HepG2 (cell line): ENCODE measurements around the gene MDP1. TPM values are rescaled to one million over a fixed set of nuclear protein-coding genes. Genes with fewer than 3 reads are reported as not detected.
A peak's percentile ranks its signal among the peaks of the same experiment; 100 is the strongest.

Source experiments
- CCDC6 ChIP-seq: sonication (generic); formaldehyde crosslinking; IDR thresholded peaks from 2 replicates; pipeline ENCODE4 v1.8.1; 2022; ENCODE audit warnings: mild to moderate bottlenecking, missing genetic modification reagents, moderate library complexity
- CENPT ChIP-seq: sonication (generic); formaldehyde crosslinking; IDR thresholded peaks from 2 replicates; pipeline ENCODE4 v1.8.0; 2022; ENCODE audit warnings: low read depth, mild to moderate bottlenecking, moderate library complexity, missing genetic modification reagents
- GATAD2A ChIP-seq: IDR thresholded peaks from 2 replicates; pipeline ENCODE4 v1.6.1; 2016
- GZF1 ChIP-seq: sonication (generic); formaldehyde crosslinking; IDR thresholded peaks from 2 replicates; pipeline ENCODE4 v1.5.1; 2020; ENCODE audit warnings: mild to moderate bottlenecking, missing genetic modification reagents
- HDAC2 ChIP-seq: sonication (generic); formaldehyde crosslinking; IDR thresholded peaks from 2 replicates; pipeline ENCODE4 v1.4.0; 2020; ENCODE audit warnings: missing genetic modification reagents
- HHEX ChIP-seq: IDR thresholded peaks from 2 replicates; pipeline ENCODE4 v1.6.1; 2016; ENCODE audit warnings: control low read depth
- HNF4G ChIP-seq, 2 experiments: sonication (generic) in 1 of 2; formaldehyde crosslinking in 1 of 2; IDR thresholded peaks; 2 replicates each; pipeline versions ENCODE4 v1.4.0 to v1.6.1; 2011 to 2020; ENCODE audit warnings: borderline replicate concordance in 2 of 2, low read depth in 2 of 2, mild to moderate bottlenecking in 2 of 2, low read length in 1 of 2, missing genetic modification reagents in 1 of 2, moderate library complexity in 1 of 2
- MAFG ChIP-seq: sonication (generic); formaldehyde crosslinking; IDR thresholded peaks from 2 replicates; pipeline ENCODE4 v1.5.1; 2020; ENCODE audit warnings: mild to moderate bottlenecking, missing genetic modification reagents
- NFKB2 ChIP-seq: sonication (generic); formaldehyde crosslinking; IDR thresholded peaks from 2 replicates; pipeline ENCODE4 v1.4.0; 2020; ENCODE audit warnings: missing genetic modification reagents, borderline replicate concordance
- RFXANK ChIP-seq: IDR thresholded peaks from 2 replicates; pipeline ENCODE4 v1.6.1; 2016
- SMYD3 ChIP-seq: sonication (generic); formaldehyde crosslinking; IDR thresholded peaks from 2 replicates; pipeline ENCODE4 v1.8.1; 2023; ENCODE audit warnings: mild to moderate bottlenecking, missing genetic modification reagents
- ZNF761 ChIP-seq: sonication (generic); formaldehyde crosslinking; conservative IDR thresholded peaks from 2 replicates; pipeline ENCODE4 v1.4.0; 2020; ENCODE audit warnings: mild to moderate bottlenecking, missing genetic modification reagents
- polyA plus RNA-seq, 8 experiments: library from polyadenylated mRNA; depleted of rRNA in 3 of 8; stranded (reverse) in 7 of 8; unstranded in 1 of 8; fragments of >200 nt; fragmentation: Illumina TruSeq in 4 of 8; extraction: Trizol in 4 of 8; gene quantifications; 2 replicates each; pipeline versions ENCODE4 v1.2.1 to v1.2.3, GENCODE V29; 2011 to 2016; ENCODE audit warnings: low read depth in 4 of 8, missing spikeins in 1 of 8, mixed read lengths in 1 of 8; ENCODE audit not compliant: insufficient read depth in 1 of 8
- total RNA-seq, 5 experiments: library from RNA; depleted of rRNA; stranded (reverse); fragments of >200 nt; fragmentation: Illumina TruSeq; extraction: Trizol; gene quantifications; 2 replicates each; pipeline ENCODE4 v1.2.3, GENCODE V29; 2016; ENCODE audit warnings: low read depth in 1 of 5
- TF ChIP-seq, protein P1 (sequence below): sonication (generic); formaldehyde crosslinking; IDR thresholded peaks from 2 replicates; pipeline ENCODE4 v1.9.0; 2021; ENCODE audit warnings: missing genetic modification reagents, mild to moderate bottlenecking, borderline replicate concordance
- TF ChIP-seq, protein P2 (sequence below): sonication (generic); formaldehyde crosslinking; IDR thresholded peaks from 2 replicates; pipeline ENCODE4 v1.5.0; 2020; ENCODE audit warnings: mild to moderate bottlenecking, missing genetic modification reagents, moderate library complexity
- TF ChIP-seq, protein P3 (sequence below): sonication (generic); formaldehyde crosslinking; IDR thresholded peaks from 2 replicates; pipeline ENCODE4 v1.5.0; 2020; ENCODE audit warnings: missing genetic modification reagents, mild to moderate bottlenecking, borderline replicate concordance
- TF ChIP-seq, protein P4 (sequence below): sonication (generic); formaldehyde crosslinking; IDR thresholded peaks from 2 replicates; pipeline ENCODE4 v1.5.1; 2020; ENCODE audit warnings: mild to moderate bottlenecking, moderate library complexity, missing genetic modification reagents
- TF ChIP-seq, protein P5 (sequence below): sonication (generic); formaldehyde crosslinking; IDR thresholded peaks from 2 replicates; pipeline ENCODE4; 2020; ENCODE audit warnings: missing genetic modification reagents, mild to moderate bottlenecking, borderline replicate concordance
- TF ChIP-seq, protein P6 (sequence below): sonication (generic); formaldehyde crosslinking; IDR thresholded peaks from 2 replicates; pipeline ENCODE4 v1.4.0; 2020; ENCODE audit warnings: missing genetic modification reagents, borderline replicate concordance

The MDP1 gene
- total and polyA plus RNA-seq, 2 of the 13 experiments (the other 11 are each of a cell fraction or from before 2014, with no cell fraction given) = 44.1 to 48.7 TPM

DNA sequence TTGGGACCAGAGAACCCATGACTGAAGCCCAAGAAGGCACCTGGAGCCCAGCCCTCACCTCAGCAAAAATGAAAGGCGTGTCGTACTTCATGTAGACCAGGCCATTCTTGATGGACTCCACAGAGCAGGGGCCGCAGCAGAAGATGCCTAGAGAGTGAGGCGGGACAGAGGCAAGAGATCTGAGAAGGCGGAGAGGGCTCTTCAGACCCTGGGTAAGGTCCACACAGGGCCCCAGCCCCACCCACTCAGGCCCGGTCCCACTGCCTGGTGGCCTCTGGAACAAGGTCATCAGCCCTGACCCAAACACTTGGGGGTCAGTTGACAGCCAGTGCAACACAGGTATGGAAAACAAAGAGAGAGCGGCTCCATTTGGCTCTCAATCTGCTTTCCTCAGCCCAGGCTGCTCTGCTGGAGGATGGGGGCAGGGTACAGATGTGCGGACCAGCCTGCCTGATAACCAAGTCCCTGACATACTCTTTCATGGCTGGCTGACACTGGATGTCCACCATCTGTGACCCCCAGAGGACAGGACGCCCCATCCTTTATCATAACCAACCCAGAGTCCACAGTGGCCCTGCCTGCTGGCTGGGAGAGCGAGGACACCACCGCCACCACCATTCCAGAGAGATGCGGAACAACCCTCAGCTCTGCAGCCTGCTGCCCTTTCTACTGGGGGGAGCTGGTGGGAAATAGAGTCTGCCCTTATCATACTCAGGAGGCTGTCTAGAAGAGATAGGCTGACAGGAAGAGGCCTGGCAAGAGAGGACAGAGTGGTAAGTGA is 40.3 kb upstream of the MDP1 start (continued):
- TF ChIP-seq, protein P1, sequence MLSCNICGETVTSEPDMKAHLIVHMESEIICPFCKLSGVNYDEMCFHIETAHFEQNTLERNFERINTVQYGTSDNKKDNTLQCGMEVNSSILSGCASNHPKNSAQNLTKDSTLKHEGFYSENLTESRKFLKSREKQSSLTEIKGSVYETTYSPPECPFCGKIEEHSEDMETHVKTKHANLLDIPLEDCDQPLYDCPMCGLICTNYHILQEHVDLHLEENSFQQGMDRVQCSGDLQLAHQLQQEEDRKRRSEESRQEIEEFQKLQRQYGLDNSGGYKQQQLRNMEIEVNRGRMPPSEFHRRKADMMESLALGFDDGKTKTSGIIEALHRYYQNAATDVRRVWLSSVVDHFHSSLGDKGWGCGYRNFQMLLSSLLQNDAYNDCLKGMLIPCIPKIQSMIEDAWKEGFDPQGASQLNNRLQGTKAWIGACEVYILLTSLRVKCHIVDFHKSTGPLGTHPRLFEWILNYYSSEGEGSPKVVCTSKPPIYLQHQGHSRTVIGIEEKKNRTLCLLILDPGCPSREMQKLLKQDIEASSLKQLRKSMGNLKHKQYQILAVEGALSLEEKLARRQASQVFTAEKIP (CRISPR knock-in tag) = no peak
- TF ChIP-seq, protein P2, sequence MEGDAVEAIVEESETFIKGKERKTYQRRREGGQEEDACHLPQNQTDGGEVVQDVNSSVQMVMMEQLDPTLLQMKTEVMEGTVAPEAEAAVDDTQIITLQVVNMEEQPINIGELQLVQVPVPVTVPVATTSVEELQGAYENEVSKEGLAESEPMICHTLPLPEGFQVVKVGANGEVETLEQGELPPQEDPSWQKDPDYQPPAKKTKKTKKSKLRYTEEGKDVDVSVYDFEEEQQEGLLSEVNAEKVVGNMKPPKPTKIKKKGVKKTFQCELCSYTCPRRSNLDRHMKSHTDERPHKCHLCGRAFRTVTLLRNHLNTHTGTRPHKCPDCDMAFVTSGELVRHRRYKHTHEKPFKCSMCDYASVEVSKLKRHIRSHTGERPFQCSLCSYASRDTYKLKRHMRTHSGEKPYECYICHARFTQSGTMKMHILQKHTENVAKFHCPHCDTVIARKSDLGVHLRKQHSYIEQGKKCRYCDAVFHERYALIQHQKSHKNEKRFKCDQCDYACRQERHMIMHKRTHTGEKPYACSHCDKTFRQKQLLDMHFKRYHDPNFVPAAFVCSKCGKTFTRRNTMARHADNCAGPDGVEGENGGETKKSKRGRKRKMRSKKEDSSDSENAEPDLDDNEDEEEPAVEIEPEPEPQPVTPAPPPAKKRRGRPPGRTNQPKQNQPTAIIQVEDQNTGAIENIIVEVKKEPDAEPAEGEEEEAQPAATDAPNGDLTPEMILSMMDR (CRISPR knock-in tag) = no peak; the same call in 1 of the 2 replicates
- no peak for TF ChIP-seq ZNF761 (CRISPR knock-in tag)
- TF ChIP-seq, protein P3, sequence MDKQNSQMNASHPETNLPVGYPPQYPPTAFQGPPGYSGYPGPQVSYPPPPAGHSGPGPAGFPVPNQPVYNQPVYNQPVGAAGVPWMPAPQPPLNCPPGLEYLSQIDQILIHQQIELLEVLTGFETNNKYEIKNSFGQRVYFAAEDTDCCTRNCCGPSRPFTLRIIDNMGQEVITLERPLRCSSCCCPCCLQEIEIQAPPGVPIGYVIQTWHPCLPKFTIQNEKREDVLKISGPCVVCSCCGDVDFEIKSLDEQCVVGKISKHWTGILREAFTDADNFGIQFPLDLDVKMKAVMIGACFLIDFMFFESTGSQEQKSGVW (CRISPR knock-in tag) = no peak
- peak; percentile 58 for TF ChIP-seq GATAD2A
- peak; percentile 44; the same call in 1 of the 2 replicates for TF ChIP-seq NFKB2 (CRISPR knock-in tag)
- TF ChIP-seq, protein P4, sequence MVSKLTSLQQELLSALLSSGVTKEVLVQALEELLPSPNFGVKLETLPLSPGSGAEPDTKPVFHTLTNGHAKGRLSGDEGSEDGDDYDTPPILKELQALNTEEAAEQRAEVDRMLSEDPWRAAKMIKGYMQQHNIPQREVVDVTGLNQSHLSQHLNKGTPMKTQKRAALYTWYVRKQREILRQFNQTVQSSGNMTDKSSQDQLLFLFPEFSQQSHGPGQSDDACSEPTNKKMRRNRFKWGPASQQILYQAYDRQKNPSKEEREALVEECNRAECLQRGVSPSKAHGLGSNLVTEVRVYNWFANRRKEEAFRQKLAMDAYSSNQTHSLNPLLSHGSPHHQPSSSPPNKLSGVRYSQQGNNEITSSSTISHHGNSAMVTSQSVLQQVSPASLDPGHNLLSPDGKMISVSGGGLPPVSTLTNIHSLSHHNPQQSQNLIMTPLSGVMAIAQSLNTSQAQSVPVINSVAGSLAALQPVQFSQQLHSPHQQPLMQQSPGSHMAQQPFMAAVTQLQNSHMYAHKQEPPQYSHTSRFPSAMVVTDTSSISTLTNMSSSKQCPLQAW (CRISPR knock-in tag) = peak; percentile 73; the same call in 1 of the 2 replicates
- no peak; the same call in 1 of the 2 replicates for TF ChIP-seq SMYD3 (CRISPR knock-in tag)
- TF ChIP-seq HDAC2 (CRISPR knock-in tag) = no peak; the same call in 1 of the 2 replicates
- no peak for TF ChIP-seq RFXANK
- TF ChIP-seq, protein P5, sequence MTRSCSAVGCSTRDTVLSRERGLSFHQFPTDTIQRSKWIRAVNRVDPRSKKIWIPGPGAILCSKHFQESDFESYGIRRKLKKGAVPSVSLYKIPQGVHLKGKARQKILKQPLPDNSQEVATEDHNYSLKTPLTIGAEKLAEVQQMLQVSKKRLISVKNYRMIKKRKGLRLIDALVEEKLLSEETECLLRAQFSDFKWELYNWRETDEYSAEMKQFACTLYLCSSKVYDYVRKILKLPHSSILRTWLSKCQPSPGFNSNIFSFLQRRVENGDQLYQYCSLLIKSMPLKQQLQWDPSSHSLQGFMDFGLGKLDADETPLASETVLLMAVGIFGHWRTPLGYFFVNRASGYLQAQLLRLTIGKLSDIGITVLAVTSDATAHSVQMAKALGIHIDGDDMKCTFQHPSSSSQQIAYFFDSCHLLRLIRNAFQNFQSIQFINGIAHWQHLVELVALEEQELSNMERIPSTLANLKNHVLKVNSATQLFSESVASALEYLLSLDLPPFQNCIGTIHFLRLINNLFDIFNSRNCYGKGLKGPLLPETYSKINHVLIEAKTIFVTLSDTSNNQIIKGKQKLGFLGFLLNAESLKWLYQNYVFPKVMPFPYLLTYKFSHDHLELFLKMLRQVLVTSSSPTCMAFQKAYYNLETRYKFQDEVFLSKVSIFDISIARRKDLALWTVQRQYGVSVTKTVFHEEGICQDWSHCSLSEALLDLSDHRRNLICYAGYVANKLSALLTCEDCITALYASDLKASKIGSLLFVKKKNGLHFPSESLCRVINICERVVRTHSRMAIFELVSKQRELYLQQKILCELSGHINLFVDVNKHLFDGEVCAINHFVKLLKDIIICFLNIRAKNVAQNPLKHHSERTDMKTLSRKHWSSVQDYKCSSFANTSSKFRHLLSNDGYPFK (CRISPR knock-in tag) = no peak
- no peak for TF ChIP-seq GZF1 (CRISPR knock-in tag)
- no peak for TF ChIP-seq MAFG
- no peak for TF ChIP-seq CENPT (CRISPR knock-in tag)
- TF ChIP-seq, protein P6, sequence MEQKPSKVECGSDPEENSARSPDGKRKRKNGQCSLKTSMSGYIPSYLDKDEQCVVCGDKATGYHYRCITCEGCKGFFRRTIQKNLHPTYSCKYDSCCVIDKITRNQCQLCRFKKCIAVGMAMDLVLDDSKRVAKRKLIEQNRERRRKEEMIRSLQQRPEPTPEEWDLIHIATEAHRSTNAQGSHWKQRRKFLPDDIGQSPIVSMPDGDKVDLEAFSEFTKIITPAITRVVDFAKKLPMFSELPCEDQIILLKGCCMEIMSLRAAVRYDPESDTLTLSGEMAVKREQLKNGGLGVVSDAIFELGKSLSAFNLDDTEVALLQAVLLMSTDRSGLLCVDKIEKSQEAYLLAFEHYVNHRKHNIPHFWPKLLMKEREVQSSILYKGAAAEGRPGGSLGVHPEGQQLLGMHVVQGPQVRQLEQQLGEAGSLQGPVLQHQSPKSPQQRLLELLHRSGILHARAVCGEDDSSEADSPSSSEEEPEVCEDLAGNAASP (CRISPR knock-in tag) = peak; percentile 58; the same call in 1 of the 2 replicates
- TF ChIP-seq HHEX = peak; percentile 91
- TF ChIP-seq CCDC6 (CRISPR knock-in tag) = peak; percentile 73
- TF ChIP-seq HNF4G (IDR thresholded peaks at IDR 0.05; ENCODE audit: borderline replicate concordance, low read depth, low read length) = peak; percentile 82
- no peak; the same call in 1 of the 2 replicates for TF ChIP-seq HNF4G (CRISPR knock-in tag; IDR thresholded peaks at IDR 0.05; ENCODE audit: borderline replicate concordance, low read depth)
